ENCODE measurements around the gene ABR. TPM values are rescaled to one million over a fixed set of nuclear protein-coding genes. Genes with fewer than 3 reads are reported as not detected.

The ABR gene
- polyA plus RNA-seq, 2 of the 4 experiments (the other 2 are of a cell fraction): 70.9 to 73.8 TPM

DNA sequence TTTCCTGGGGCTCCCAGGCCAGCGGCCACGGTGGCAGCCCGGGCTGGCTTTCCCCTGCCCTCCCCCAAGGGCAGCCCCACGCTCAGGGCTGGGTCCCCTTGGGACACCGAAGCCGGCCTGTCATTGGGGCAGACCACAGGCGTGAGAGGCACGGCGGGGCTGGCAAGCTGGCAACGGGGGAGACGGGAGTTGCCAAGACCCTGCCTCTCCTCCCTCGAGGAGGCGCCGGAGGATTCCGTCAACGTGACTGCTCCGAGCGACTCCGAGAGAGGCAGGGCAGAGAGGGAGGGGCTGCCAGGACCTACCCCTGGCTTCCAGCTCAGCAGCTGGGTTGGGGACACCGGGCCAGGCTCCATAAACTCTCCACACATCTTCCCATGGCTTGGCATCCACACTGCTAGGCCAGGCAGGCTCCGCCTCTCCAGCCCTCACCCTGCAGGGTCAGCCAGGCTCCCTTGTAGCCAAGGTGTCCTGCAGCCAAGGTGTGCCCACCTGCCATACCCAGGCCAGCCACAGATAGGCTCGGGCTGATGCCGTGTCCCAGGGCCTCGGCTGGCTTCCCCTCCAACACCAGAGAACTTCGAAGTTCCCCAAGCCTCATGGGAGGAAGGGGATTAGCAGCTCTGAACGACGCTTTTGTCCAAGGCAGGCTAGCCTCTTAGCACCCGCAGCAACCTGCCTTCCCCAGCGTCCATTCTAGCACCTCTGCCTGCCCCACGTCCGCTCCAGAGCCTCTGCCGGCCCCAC, 157.3 kb downstream of the ABR start (continued):
- TF ChIP-seq, protein P1, sequence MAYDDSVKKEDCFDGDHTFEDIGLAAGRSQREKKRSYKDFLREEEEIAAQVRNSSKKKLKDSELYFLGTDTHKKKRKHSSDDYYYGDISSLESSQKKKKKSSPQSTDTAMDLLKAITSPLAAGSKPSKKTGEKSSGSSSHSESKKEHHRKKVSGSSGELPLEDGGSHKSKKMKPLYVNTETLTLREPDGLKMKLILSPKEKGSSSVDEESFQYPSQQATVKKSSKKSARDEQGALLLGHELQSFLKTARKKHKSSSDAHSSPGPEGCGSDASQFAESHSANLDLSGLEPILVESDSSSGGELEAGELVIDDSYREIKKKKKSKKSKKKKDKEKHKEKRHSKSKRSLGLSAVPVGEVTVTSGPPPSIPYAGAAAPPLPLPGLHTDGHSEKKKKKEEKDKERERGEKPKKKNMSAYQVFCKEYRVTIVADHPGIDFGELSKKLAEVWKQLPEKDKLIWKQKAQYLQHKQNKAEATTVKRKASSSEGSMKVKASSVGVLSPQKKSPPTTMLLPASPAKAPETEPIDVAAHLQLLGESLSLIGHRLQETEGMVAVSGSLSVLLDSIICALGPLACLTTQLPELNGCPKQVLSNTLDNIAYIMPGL (CRISPR knock-in tag; IDR thresholded peaks at IDR 0.05; ENCODE audit: borderline replicate concordance): no peak
- TF ChIP-seq HOXB13 (CRISPR knock-in tag; IDR thresholded peaks at IDR 0.05; ENCODE audit: low read depth): no peak

DNA sequence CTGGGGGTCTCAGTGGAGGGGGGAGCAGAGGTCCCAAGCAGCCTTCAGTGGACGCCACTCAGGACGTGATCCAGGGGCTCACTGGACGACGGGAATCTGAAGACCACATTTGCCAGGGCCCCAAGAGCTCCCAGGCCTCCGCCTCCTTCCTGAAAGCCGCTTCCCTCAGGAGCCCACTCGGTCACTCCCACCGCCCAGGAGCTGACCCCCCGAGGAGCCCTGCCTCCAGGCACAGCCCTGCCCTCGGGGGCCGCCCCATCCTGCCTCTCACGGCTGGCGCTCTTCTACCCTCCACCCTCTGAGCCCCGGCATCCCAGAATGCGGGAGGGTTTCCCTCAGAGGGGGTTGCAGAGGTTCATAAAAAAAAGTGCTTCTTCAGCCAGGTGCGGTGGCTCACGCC, 158.6 kb downstream of the ABR start:
- no peak overlapping the region for H3K27ac ChIP-seq
- 94% methylated on average over 14 of the region's 17 CpGs for WGBS (ENCODE audit: missing lambda C conversion rate)
- TF ChIP-seq TP53 (CRISPR knock-in tag; IDR thresholded peaks at IDR 0.05) (no peak), HOXB13 (CRISPR knock-in tag; IDR thresholded peaks at IDR 0.05; ENCODE audit: low read depth) (no peak), EHMT2 (IDR thresholded peaks at IDR 0.05; ENCODE audit: low read depth) (no peak), RFX5 (IDR thresholded peaks at IDR 0.05) (no peak), GATA3 (IDR thresholded peaks at IDR 0.05; ENCODE audit: borderline replicate concordance) (no peak), MYC (IDR thresholded peaks at IDR 0.05; ENCODE audit: borderline replicate concordance, low read length) (no peak), ESRRA (IDR thresholded peaks at IDR 0.05; ENCODE audit: borderline replicate concordance, low read length) (no peak), FOSB (CRISPR knock-in tag; IDR thresholded peaks at IDR 0.05) (no peak), JUN (IDR thresholded peaks at IDR 0.05) (no peak), CHD2 (IDR thresholded peaks at IDR 0.05; ENCODE audit: low read length, partially characterized antibody) (no peak), MAFK (IDR thresholded peaks at IDR 0.05; ENCODE audit: partially characterized antibody) (no peak), CBX2 (IDR thresholded peaks at IDR 0.05; ENCODE audit: borderline replicate concordance, low read depth) (no peak), SREBF2 (IDR thresholded peaks at IDR 0.05) (no peak), EP300 (IDR thresholded peaks at IDR 0.05) (no peak), RNF2 (IDR thresholded peaks at IDR 0.05; ENCODE audit: borderline replicate concordance, low read depth) (no peak), EHF (CRISPR knock-in tag; IDR thresholded peaks at IDR 0.05) (no peak), CBX8 (IDR thresholded peaks at IDR 0.05) (no peak), HES2 (IDR thresholded peaks at IDR 0.05) (no peak), POLR2AphosphoS2 (conservative IDR thresholded peaks at IDR 0.05; ENCODE audit: low read length) (no peak)
- TF ChIP-seq, protein P2, sequence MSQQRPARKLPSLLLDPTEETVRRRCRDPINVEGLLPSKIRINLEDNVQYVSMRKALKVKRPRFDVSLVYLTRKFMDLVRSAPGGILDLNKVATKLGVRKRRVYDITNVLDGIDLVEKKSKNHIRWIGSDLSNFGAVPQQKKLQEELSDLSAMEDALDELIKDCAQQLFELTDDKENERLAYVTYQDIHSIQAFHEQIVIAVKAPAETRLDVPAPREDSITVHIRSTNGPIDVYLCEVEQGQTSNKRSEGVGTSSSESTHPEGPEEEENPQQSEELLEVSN (IDR thresholded peaks at IDR 0.05; ENCODE audit: borderline replicate concordance, low read depth): no peak
- POLR2A ChIA-PET: no interaction called here
- no peaks in the 10 kb centered on the region for H3K4me1 ChIP-seq
- FAIRE-seq (no peak), DNase-seq (ENCODE audit: low read depth in 1 of 2, low spot score in 1 of 2) (no peak), ATAC-seq (no peak)
- no peaks in the 10 kb centered on the region for H3K9me3 ChIP-seq
- no peak overlapping the region for H3K4me3 ChIP-seq
- CTCF ChIA-PET: interaction anchor here (0.9 to 3.7 kb wide), 3 partner anchors 17 to 37 kb away, joined by 4 to 16 read pairs (median 9); no protein-coding TSS in a partner anchor
- H3K4me2 ChIP-seq: no peak overlapping the region

- FAIRE-seq (no peak), DNase-seq (ENCODE audit: low read depth in 1 of 2, low spot score in 1 of 2) (no peak), ATAC-seq (no peak)
- Histone ChIP-seq H3K9me3 (no peaks in the 10 kb centered on the region), H3K4me2 (no peak overlapping the region), H3K27ac (no peak overlapping the region), H3K4me3 (no peak overlapping the region), H3K4me1 (no peaks in the 10 kb centered on the region)
- CTCF ChIA-PET: interaction anchor here (0.9 to 2.5 kb wide), 3 partner anchors 21 to 37 kb away, joined by 4 to 10 read pairs (median 7); partner anchors contain the start of gene TIMM22
- POLR2A ChIA-PET: no interaction called here
- 84% methylated on average over 10 of the region's 10 CpGs for WGBS (ENCODE audit: missing lambda C conversion rate)
- TF ChIP-seq EP300 (IDR thresholded peaks at IDR 0.05) (no peak), PBX3 (IDR thresholded peaks at IDR 0.05) (no peak), CHD2 (IDR thresholded peaks at IDR 0.05; ENCODE audit: low read length, partially characterized antibody) (no peak), ZSCAN20 (CRISPR knock-in tag; IDR thresholded peaks at IDR 0.05) (no peak)
- TF ChIP-seq, protein P3, sequence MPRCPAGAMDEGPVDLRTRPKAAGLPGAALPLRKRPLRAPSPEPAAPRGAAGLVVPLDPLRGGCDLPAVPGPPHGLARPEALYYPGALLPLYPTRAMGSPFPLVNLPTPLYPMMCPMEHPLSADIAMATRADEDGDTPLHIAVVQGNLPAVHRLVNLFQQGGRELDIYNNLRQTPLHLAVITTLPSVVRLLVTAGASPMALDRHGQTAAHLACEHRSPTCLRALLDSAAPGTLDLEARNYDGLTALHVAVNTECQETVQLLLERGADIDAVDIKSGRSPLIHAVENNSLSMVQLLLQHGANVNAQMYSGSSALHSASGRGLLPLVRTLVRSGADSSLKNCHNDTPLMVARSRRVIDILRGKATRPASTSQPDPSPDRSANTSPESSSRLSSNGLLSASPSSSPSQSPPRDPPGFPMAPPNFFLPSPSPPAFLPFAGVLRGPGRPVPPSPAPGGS (IDR thresholded peaks at IDR 0.05): no peak
Observed at GRCh38 chr17:1019451-1019850, 160.3 kb downstream of the ABR start.
